HG03378 (cell line): Measurements from ENCODE around the gene GIMAP8.
"Not testable (repeated sequence)": the region's sequence is repeated elsewhere in the genome, so short reads cannot be mapped to it uniquely, and the experiment has no call there.

Experiments used
- ATAC-seq: cut with Tn5 transposase; IDR thresholded peaks from one replicate; pipeline ENCODE4 v1.9.1; 2021; ENCODE audit warnings: mild to moderate bottlenecking, moderate library complexity; ENCODE audit not compliant: unreplicated experiment

Gene GIMAP8

GRCh38 chr7:150507947-150508602, 57.6 kb downstream of the GIMAP8 start:
- ATAC-seq = no peak

- ATAC-seq = no peak
Measured at GRCh38 chr7:150511048-150511447, 60.6 kb downstream of the GIMAP8 start.

GRCh38 chr7:150513758-150514157, 63.3 kb downstream of the GIMAP8 start:
- no peak for ATAC-seq

DNA sequence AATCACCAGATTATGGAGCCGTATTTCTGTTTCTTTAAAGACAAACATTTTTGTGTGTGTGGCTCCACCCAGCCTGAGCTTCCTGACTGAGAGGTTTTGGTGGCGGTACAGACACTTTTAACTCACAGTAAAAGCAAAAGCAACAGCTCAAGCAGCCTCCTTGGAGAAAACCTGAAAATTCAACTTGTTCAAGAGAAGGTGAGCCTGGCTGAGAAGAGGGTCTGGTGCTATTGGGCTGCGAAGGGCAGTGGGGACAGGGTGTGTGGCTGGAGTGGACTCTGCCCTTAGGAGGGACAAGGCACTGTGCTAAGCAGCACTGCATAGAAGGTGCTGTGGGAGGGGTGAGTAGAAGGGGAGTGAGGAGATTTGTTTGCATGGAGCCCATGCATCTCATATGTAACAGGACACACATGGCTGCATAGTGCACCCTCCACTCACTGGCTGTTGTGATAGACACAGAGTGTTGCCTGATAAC, 64.4 kb downstream of the GIMAP8 start, which contains the start of gene GIMAP7:
TSS of gene GIMAP7 (plus strand) at position 125 of the 475 bp plus-strand sequence. CDS start 5,103 bp downstream, outside the sequence.
- ATAC-seq = no peak

DNA sequence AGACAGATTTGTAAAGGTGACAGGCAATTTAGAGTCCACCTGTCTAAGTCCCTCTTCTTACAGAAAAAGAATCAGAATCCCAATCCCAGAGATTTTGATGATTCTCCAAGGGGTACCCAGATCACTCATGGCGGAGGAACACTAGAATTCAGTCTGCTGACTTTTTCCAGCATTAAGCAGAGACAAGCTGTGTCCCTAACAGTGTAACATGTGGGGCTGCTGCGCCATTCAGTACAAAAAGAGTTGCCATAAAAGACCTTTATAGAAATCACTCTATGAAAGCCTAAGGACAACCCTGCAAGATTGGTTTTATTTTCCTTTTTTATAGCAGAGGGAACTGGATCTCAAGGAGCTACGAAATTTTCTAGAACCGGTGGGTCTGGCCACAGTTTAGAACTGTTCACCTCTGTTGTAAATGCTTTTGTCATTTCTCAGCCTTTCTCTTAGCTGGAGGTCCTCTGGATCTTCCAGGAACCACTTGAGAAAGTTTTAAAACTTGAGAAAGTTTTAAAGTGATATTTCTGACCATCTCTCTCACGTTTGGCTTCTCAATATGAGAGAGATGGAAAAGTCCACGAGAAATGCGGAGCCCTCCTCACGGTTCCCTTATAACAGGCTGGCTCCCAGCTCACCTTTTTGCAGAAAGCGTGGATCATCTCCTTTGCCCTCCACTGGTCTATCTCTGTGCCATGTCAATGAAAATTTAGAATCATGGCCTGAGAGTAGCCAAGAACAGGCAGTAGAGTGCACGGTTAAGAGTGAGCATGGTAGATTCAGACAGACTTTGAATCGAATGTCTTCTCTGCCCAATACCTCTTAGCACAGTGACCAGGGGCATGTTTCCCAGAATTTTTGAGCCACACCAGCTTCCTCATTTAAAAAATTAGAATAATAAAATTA, 65.1 kb downstream of the GIMAP8 start:
- ATAC-seq = no peak

- ATAC-seq = no peak
Measured at GRCh38 chr7:150516956-150517745, 66.7 kb downstream of the GIMAP8 start.

DNA sequence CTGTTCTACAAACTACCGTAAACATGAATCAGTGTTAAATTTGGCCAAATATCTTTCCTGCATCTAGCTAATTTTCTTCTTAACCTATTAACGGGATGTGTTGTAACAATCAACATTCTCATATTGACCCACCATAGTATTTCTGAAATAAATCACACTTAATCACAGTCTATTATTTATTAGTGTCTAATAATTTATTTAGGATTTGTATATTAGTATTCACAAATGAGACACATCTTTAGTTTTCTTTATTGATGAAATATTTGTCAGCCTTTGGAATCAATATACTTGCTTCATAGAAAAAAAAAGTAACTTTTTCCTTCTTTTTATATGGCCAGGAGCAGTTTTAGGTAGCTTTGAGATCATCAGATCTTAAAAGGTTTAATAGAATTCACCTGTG, 68.9 kb downstream of the GIMAP8 start:
- no peak for ATAC-seq

- no peak for ATAC-seq
Measured at GRCh38 chr7:150520145-150520544, 69.7 kb downstream of the GIMAP8 start.

- not testable (repeated sequence) for ATAC-seq
Measured at GRCh38 chr7:150522931-150523330, 72.5 kb downstream of the GIMAP8 start.

- no peak for ATAC-seq
Measured at GRCh38 chr7:150524018-150524417, 73.6 kb downstream of the GIMAP8 start.
